Muscle of leg (tissue), 11 donors: Measurements from ENCODE around the gene ABR. TPM values are rescaled to one million over a fixed set of nuclear protein-coding genes. Genes with fewer than 3 reads are reported as not detected.
A peak's percentile ranks its signal among the peaks of the same experiment; 100 is the strongest.
"Not testable (repeated sequence)": the region's sequence is repeated elsewhere in the genome, so short reads cannot be mapped to it uniquely, and the experiment has no call there.

Experiments used
- DNase-seq: peaks from one replicate; pipeline ENCODE4 v3.0.0; 2013
- H3K27ac ChIP-seq: one replicate; pipeline ENCODE4 v1.5.1; 2013; ENCODE audit warnings: mild to moderate bottlenecking, low read length, control low read depth
- H3K27me3 ChIP-seq: one replicate; pipeline ENCODE4 v1.6.1; 2013; ENCODE audit warnings: low read length; ENCODE audit not compliant: control insufficient read depth, insufficient read depth
- H3K36me3 ChIP-seq: one replicate; pipeline ENCODE4 v1.6.1; 2013; ENCODE audit warnings: low read length; ENCODE audit not compliant: control insufficient read depth, insufficient read depth
- H3K4me1 ChIP-seq: one replicate; pipeline ENCODE4 v1.6.1; 2013; ENCODE audit warnings: low read length; ENCODE audit not compliant: control insufficient read depth, insufficient read depth
- H3K4me3 ChIP-seq: one replicate; pipeline ENCODE4 v1.5.1; 2013; ENCODE audit warnings: low read length, control low read depth
- H3K9me3 ChIP-seq: replicated peaks from 2 replicates; pipeline ENCODE4 v1.6.1; 2013; ENCODE audit warnings: low read depth, low read length; ENCODE audit not compliant: control insufficient read depth
- WGBS: methylation state at CpG from one replicate; pipeline ENCODE4 v1.1.5; 2013; ENCODE audit warnings: missing lambda C conversion rate; ENCODE audit not compliant: insufficient coverage; 5-methylcytosine and 5-hydroxymethylcytosine counted together
- polyA plus RNA-seq, 8 donors: library from polyadenylated mRNA; unstranded; fragments of 120-200 nt; gene quantifications; one replicate each; pipeline versions ENCODE4 v1.2.1 to v1.2.3, GENCODE V29; 2013; ENCODE audit warnings: inconsistent platforms in 1 of 8, low replicate concordance in 1 of 8; ENCODE audit not compliant: insufficient read length in 8 of 8, insufficient read depth in 1 of 8
- total RNA-seq: library from RNA; stranded (reverse); fragments of 120-200 nt; gene quantifications from one replicate; pipeline ENCODE4 v1.2.4, GENCODE V29; 2013

ABR gene
- total and polyA plus RNA-seq, 9 donors: 21.4 to 58.3 (median 40.1) TPM

GRCh38 chr17:1203111-1203966 is 23.6 kb upstream of the ABR start:
- Histone ChIP-seq H3K4me1 (peaks cover 7% of the 10 kb centered on the region), H3K27ac (peak overlapping the region; percentile 47), H3K9me3 (no peaks in the 10 kb centered on the region), H3K4me3 (peak overlapping the region; percentile 58), H3K36me3 (no peaks in the 10 kb centered on the region), H3K27me3 (peaks cover 16% of the 10 kb centered on the region)
- DNase-seq: peak; percentile 79
- 1% methylated on average over 53 of the region's 91 CpGs for WGBS

GRCh38 chr17:1202291-1202690 is 22.5 kb upstream of the ABR start:
- Histone ChIP-seq H3K36me3 (no peaks in the 10 kb centered on the region), H3K27ac (no peak overlapping the region), H3K27me3 (peaks cover 12% of the 10 kb centered on the region), H3K4me3 (no peak overlapping the region), H3K4me1 (peaks cover 15% of the 10 kb centered on the region), H3K9me3 (no peaks in the 10 kb centered on the region)
- 83% methylated on average over 5 of the region's 5 CpGs for WGBS
- no peak for DNase-seq

GRCh38 chr17:1201132-1201702 is 21.4 kb upstream of the ABR start:
- Histone ChIP-seq H3K27ac (no peak overlapping the region), H3K9me3 (no peaks in the 10 kb centered on the region), H3K36me3 (no peaks in the 10 kb centered on the region), H3K4me3 (no peak overlapping the region), H3K27me3 (peaks cover 10% of the 10 kb centered on the region), H3K4me1 (peaks cover 15% of the 10 kb centered on the region)
- 74% methylated on average over 25 of the region's 25 CpGs for WGBS
- no peak for DNase-seq

- not testable (repeated sequence) for H3K27ac ChIP-seq
These were observed 19.5 kb upstream of the ABR start for GRCh38 chr17:1199271-1199743.

GRCh38 chr17:1197781-1198490 is 18.2 kb upstream of the ABR start:
- peak overlapping the region; percentile 25 for H3K27ac ChIP-seq
- no peak overlapping the region for H3K4me3 ChIP-seq
- H3K27me3 ChIP-seq: peaks cover 17% of the 10 kb centered on the region
- no peaks in the 10 kb centered on the region for H3K36me3 ChIP-seq
- peak; percentile 91 for DNase-seq
- peaks cover 10% of the 10 kb centered on the region for H3K4me1 ChIP-seq
- WGBS: 33% methylated on average over 8 of the region's 17 CpGs
- H3K9me3 ChIP-seq: no peaks in the 10 kb centered on the region

More at GRCh38 chr17:1199271-1199743, 19.5 kb upstream of the ABR start:
- not testable (repeated sequence) for H3K9me3 ChIP-seq, H3K36me3 ChIP-seq, H3K27me3 ChIP-seq, DNase-seq, H3K4me3 ChIP-seq
- peaks cover 15% of the 10 kb centered on the region for H3K4me1 ChIP-seq
- WGBS: 88% methylated on average over 4 of the region's 10 CpGs

GRCh38 chr17:1197379-1197778 is 17.6 kb upstream of the ABR start:
- H3K4me3 ChIP-seq: no peak overlapping the region
- no peak for DNase-seq
- peak overlapping the region; percentile 23 for H3K27ac ChIP-seq
- no CpG with 5 or more reads among the region's 3 CpGs for WGBS
- peaks cover 10% of the 10 kb centered on the region for H3K4me1 ChIP-seq
- H3K9me3 ChIP-seq: no peaks in the 10 kb centered on the region
- peaks cover 15% of the 10 kb centered on the region for H3K27me3 ChIP-seq
- H3K36me3 ChIP-seq: no peaks in the 10 kb centered on the region

- no peak for DNase-seq
- WGBS: 80% methylated on average over 13 of the region's 14 CpGs
- Histone ChIP-seq H3K4me3 (no peak overlapping the region), H3K9me3 (no peaks in the 10 kb centered on the region), H3K4me1 (peaks cover 10% of the 10 kb centered on the region), H3K27me3 (peaks cover 15% of the 10 kb centered on the region), H3K36me3 (no peaks in the 10 kb centered on the region), H3K27ac (no peak overlapping the region)
These were observed 17.2 kb upstream of the ABR start for GRCh38 chr17:1196946-1197345.

GRCh38 chr17:1192911-1193699 is 13.3 kb upstream of the ABR start:
- H3K4me1 ChIP-seq: peaks cover 16% of the 10 kb centered on the region
- no peak for DNase-seq
- no peak overlapping the region for H3K27ac ChIP-seq

GRCh38 chr17:1190751-1191331 is 11.1 kb upstream of the ABR start:
- peaks cover 23% of the 10 kb centered on the region for H3K4me1 ChIP-seq
- WGBS: 66% methylated on average over 13 of the region's 25 CpGs

More at GRCh38 chr17:1192911-1193699, 13.3 kb upstream of the ABR start:
- 71% methylated on average over 24 of the region's 31 CpGs for WGBS
- Histone ChIP-seq H3K4me3 (no peak overlapping the region), H3K36me3 (no peaks in the 10 kb centered on the region), H3K9me3 (no peaks in the 10 kb centered on the region), H3K27me3 (peaks cover 16% of the 10 kb centered on the region)

More at GRCh38 chr17:1190751-1191331, 11.1 kb upstream of the ABR start:
- no peak overlapping the region for H3K4me3 ChIP-seq
- DNase-seq: peak; percentile 69
- H3K9me3 ChIP-seq: no peaks in the 10 kb centered on the region
- peaks cover 19% of the 10 kb centered on the region for H3K27me3 ChIP-seq
- no peak overlapping the region for H3K27ac ChIP-seq
- no peaks in the 10 kb centered on the region for H3K36me3 ChIP-seq
